NK-92 (cell line): ENCODE results near the gene PDGFC.

ENCODE experiments used
- DNase-seq: peaks from one replicate; lab custom pipeline; 2025; ENCODE audit not compliant: unreplicated experiment; lab: John Stamatoyannopoulos, UW

Gene PDGFC

GRCh38 chr4:156790866-156791265, 180.7 kb downstream of the PDGFC start:
- no peak for DNase-seq

- no peak for DNase-seq
These were observed 182.8 kb downstream of the PDGFC start for GRCh38 chr4:156788782-156789181.

GRCh38 chr4:156786713-156787112, 184.9 kb downstream of the PDGFC start:
- DNase-seq: no peak

- DNase-seq: no peak
These were observed 186.6 kb downstream of the PDGFC start for GRCh38 chr4:156784970-156785369.

GRCh38 chr4:156783966-156784365, 187.6 kb downstream of the PDGFC start:
- DNase-seq: no peak

- DNase-seq: no peak
These were observed 189.1 kb downstream of the PDGFC start for GRCh38 chr4:156782491-156782890.

GRCh38 chr4:156781852-156782251, 189.7 kb downstream of the PDGFC start:
- no peak for DNase-seq

- DNase-seq: no peak
These were observed 191.8 kb downstream of the PDGFC start for GRCh38 chr4:156779774-156780173.

GRCh38 chr4:156779042-156779441, 192.6 kb downstream of the PDGFC start:
- no peak for DNase-seq

GRCh38 chr4:156778606-156779005, 193.0 kb downstream of the PDGFC start:
- DNase-seq: no peak

- no peak for DNase-seq
These were observed 193.5 kb downstream of the PDGFC start for GRCh38 chr4:156778093-156778492.

- DNase-seq: no peak
These were observed 195.8 kb downstream of the PDGFC start for GRCh38 chr4:156775813-156776212.

- DNase-seq: no peak
These were observed 197.2 kb downstream of the PDGFC start for GRCh38 chr4:156774422-156774821.

GRCh38 chr4:156773648-156774357, 197.8 kb downstream of the PDGFC start:
- DNase-seq: no peak

- DNase-seq: no peak
These were observed 200.3 kb downstream of the PDGFC start for GRCh38 chr4:156771171-156771837.

- no peak for DNase-seq
These were observed 201.5 kb downstream of the PDGFC start for GRCh38 chr4:156770140-156770539.

GRCh38 chr4:156767911-156768415, 203.6 kb downstream of the PDGFC start:
- no peak for DNase-seq

- no peak for DNase-seq
These were observed 204.8 kb downstream of the PDGFC start for GRCh38 chr4:156766846-156767245.

GRCh38 chr4:156765277-156765676, 206.3 kb downstream of the PDGFC start:
- DNase-seq: no peak

GRCh38 chr4:156764846-156765245, 206.8 kb downstream of the PDGFC start:
- DNase-seq: no peak

GRCh38 chr4:156764145-156764544, 207.5 kb downstream of the PDGFC start:
- no peak for DNase-seq

GRCh38 chr4:156763511-156763910, 208.1 kb downstream of the PDGFC start:
- no peak for DNase-seq
